Muscle of back (tissue), 11 donors: Measurements from ENCODE around the gene CPA1. TPM values are rescaled to one million over a fixed set of nuclear protein-coding genes. Genes with fewer than 3 reads are reported as not detected.
"Not testable (repeated sequence)": the region's sequence is repeated elsewhere in the genome, so short reads cannot be mapped to it uniquely, and the experiment has no call there.

Source experiments
- DNase-seq, 3 donors: peaks; one replicate each; pipeline versions ENCODE4 v3.0.0 to v3.0.0-alpha.2; 2013
- polyA plus RNA-seq, 10 donors: library from polyadenylated mRNA; unstranded; fragments of 120-200 nt; gene quantifications; one replicate each; pipeline ENCODE4 v1.2.1, GENCODE V29; 2013; ENCODE audit not compliant: insufficient read length in 10 of 10

Gene CPA1
- polyA plus RNA-seq, 10 donors = 1.6 to 5.1 (median 3.8) TPM

- DNase-seq = peak in 1 of 3 donors; percentile 66
Measured at GRCh38 chr7:130372402-130373165, 7.7 kb upstream of the CPA1 start.

GRCh38 chr7:130374507-130374906 lies 5.8 kb upstream of the CPA1 start:
- DNase-seq = no peak

GRCh38 chr7:130376461-130376860 lies 3.8 kb upstream of the CPA1 start:
- DNase-seq = not testable (repeated sequence)

GRCh38 chr7:130377178-130377577 lies 3.1 kb upstream of the CPA1 start:
- no peak for DNase-seq

- DNase-seq = no peak
Measured at GRCh38 chr7:130379019-130379418, 1.3 kb upstream of the CPA1 start.

- DNase-seq = no peak
Measured at GRCh38 chr7:130379532-130379920, 768 bp upstream of the CPA1 start.

- no peak for DNase-seq
Measured at GRCh38 chr7:130380861-130381455, 664 bp downstream of the CPA1 start.

GRCh38 chr7:130381468-130382312 lies 1.4 kb downstream of the CPA1 start:
- DNase-seq = no peak

GRCh38 chr7:130383187-130383980 lies 3.1 kb downstream of the CPA1 start:
- no peak for DNase-seq

- no peak for DNase-seq
Measured at GRCh38 chr7:130384371-130384801, 4.1 kb downstream of the CPA1 start.

- DNase-seq = no peak
Measured at GRCh38 chr7:130384841-130385599, 4.7 kb downstream of the CPA1 start.

GRCh38 chr7:130385600-130386066 lies 5.3 kb downstream of the CPA1 start:
- DNase-seq = peak in 1 of 3 donors; percentile 23

GRCh38 chr7:130386876-130387275 lies 6.6 kb downstream of the CPA1 start:
- peak in 1 of 3 donors; percentile 7 for DNase-seq

- DNase-seq = no peak
Measured at GRCh38 chr7:130387306-130387627, 7.0 kb downstream of the CPA1 start.

GRCh38 chr7:130387628-130388403 lies 7.5 kb downstream of the CPA1 start:
- peak in 1 of 3 donors; percentile 30 for DNase-seq

GRCh38 chr7:130388671-130389070 lies 8.4 kb downstream of the CPA1 start:
- no peak for DNase-seq

- no peak for DNase-seq
Measured at GRCh38 chr7:130390486-130390885, 10.2 kb downstream of the CPA1 start.

- peak in 2 of 3 donors; percentile 84 to 89 for DNase-seq
Measured at GRCh38 chr7:130393101-130393561, 12.8 kb downstream of the CPA1 start.

GRCh38 chr7:130393841-130394411 lies 13.6 kb downstream of the CPA1 start:
- peak in 1 of 3 donors; percentile 80 for DNase-seq
